ENCODE results near the gene PPP1R15A.

- TF ChIP-seq POLR2A (IDR thresholded peaks at IDR 0.05) (no peak), CTCF (IDR thresholded peaks at IDR 0.05) (peak in 1 of 4 donors; percentile 13)
These were observed 759 bp downstream of the PPP1R15A start for GRCh38 chr19:48872884-48873475.

All from right lobe of liver (tissue), 4 donors.